Ectodermal cell (in vitro differentiated cells): ENCODE measurements around the gene CCL14.
"Not testable (repeated sequence)": the region's sequence is repeated elsewhere in the genome, so short reads cannot be mapped to it uniquely, and the experiment has no call there.

Experiments used
- H3K27ac ChIP-seq: 2 replicates; pipeline ENCODE4 v1.7.0; 2013; ENCODE audit warnings: mild to moderate bottlenecking, low read depth, low read length; ENCODE audit not compliant: insufficient read depth, poor library complexity, severe bottlenecking
- H3K27me3 ChIP-seq: 2 replicates; pipeline ENCODE4 v1.7.0; 2013; ENCODE audit warnings: mild to moderate bottlenecking, low read length; ENCODE audit not compliant: insufficient read depth, control insufficient read depth, poor library complexity, severe bottlenecking
- H3K36me3 ChIP-seq: one replicate; pipeline ENCODE4 v1.7.0; 2013; ENCODE audit warnings: low read length; ENCODE audit not compliant: control insufficient read depth, insufficient read depth
- H3K4me1 ChIP-seq: one replicate; pipeline ENCODE4 v1.7.0; 2013; ENCODE audit warnings: low read length; ENCODE audit not compliant: control insufficient read depth, insufficient read depth
- H3K4me3 ChIP-seq: 2 replicates; pipeline ENCODE4 v1.7.0; 2013; ENCODE audit warnings: low read depth, low read length, control low read depth; ENCODE audit not compliant: insufficient read depth
- H3K9me3 ChIP-seq: 2 replicates; pipeline ENCODE4 v1.7.0; 2013; ENCODE audit warnings: mild to moderate bottlenecking, low read length, moderate library complexity; ENCODE audit not compliant: control insufficient read depth
- WGBS, 2 experiments: methylation state at CpG; one replicate each; pipeline ENCODE4 v1.1.7; 2013; ENCODE audit warnings: missing lambda C conversion rate in 2 of 2; 5-methylcytosine and 5-hydroxymethylcytosine counted together

CCL14 gene

GRCh38 chr17:35947156-35947585, 39.4 kb downstream of the CCL14 start:
- Histone ChIP-seq H3K4me1 (peaks cover 3% of the 10 kb centered on the region), H3K36me3 (no peaks in the 10 kb centered on the region), H3K4me3 (no peak overlapping the region), H3K27ac (no peak overlapping the region), H3K27me3 (no peaks in the 10 kb centered on the region), H3K9me3 (no peaks in the 10 kb centered on the region)
- 48 to 49% methylated on average over 12 of the region's 12 CpGs for WGBS, 2 experiments

GRCh38 chr17:35944151-35944550, 42.4 kb downstream of the CCL14 start:
- Histone ChIP-seq H3K36me3 (no peaks in the 10 kb centered on the region), H3K4me1 (peaks cover 3% of the 10 kb centered on the region), H3K4me3 (no peak overlapping the region), H3K9me3 (no peaks in the 10 kb centered on the region), H3K27me3 (no peaks in the 10 kb centered on the region), H3K27ac (no peak overlapping the region)
- 90 to 94% methylated on average over 4 of the region's 4 CpGs for WGBS, 2 experiments

- peaks cover 3% of the 10 kb centered on the region for H3K4me1 ChIP-seq
- no peaks in the 10 kb centered on the region for H3K36me3 ChIP-seq
- H3K4me3 ChIP-seq: no peak within 1 kb of the TSS
- WGBS, 2 experiments: 88 to 95% methylated on average over 2 of the region's 2 CpGs
- H3K27ac ChIP-seq: no peak within 1 kb of the TSS
- H3K27me3 ChIP-seq: no peaks in the 10 kb centered on the region
- H3K9me3 ChIP-seq: no peaks in the 10 kb centered on the region
These were observed 43.0 kb downstream of the CCL14 start, which contains the start of gene LYZL6 for GRCh38 chr17:35943537-35943936. Gene LYZL6, minus strand, starts transcription at chr17:35943713. Its CDS starts 4,357 bp downstream, at chr17:35939356.

DNA sequence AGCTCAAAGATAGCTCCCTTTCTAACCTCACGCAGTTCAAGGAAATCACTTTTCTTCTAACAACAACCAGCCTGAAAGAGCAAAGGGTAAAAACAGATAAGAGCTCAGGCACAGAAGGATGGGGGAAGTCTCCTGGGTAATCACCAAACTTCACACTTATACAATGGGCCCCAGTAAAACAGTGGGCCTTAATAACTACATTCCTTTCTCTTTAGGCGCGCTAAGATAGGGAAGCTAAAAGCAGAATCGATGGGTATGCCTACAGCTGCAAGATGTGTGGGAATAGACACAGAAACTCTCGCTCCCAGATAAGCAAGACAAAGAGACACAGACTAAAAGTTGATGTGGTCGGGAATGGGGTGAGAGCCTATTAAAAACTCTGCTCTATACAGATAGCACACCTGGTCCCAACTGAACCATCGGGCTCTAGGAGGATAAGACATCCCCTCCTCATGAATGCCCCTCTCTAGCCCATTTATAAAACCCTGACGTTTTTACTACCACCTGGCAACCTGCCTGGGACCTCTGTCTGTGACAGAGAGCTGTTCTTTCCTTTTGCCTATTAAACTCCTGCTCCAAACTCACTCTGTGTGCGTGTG, 43.8 kb downstream of the CCL14 start:
- H3K36me3 ChIP-seq: no peaks in the 10 kb centered on the region
- H3K4me1 ChIP-seq: peaks cover 3% of the 10 kb centered on the region
- WGBS, 2 experiments: 91 to 93% methylated on average over 9 of the region's 9 CpGs
- H3K27ac ChIP-seq: no peak overlapping the region
- no peaks in the 10 kb centered on the region for H3K27me3 ChIP-seq
- no peak overlapping the region for H3K4me3 ChIP-seq
- H3K9me3 ChIP-seq: no peaks in the 10 kb centered on the region

DNA sequence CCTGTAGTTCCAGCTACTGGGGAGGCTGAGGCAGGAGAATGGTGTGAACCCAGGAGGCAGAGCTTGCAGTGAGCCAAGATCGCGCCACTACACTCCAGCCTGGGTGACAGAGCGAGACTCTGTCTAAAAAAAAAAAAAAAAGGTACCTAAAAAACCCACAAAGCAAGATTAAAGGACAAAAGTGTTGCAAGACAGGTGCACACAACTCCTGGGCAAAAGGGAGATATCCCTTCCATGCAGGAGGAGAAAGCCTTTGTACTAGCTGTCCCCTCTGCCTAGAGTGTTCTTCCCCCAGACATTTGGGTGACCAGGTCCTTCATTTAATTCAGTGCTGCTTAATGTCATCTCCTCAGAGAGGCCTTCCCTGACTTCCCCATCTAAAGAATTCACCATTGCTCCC, 48.0 kb downstream of the CCL14 start:
- not testable (repeated sequence) for H3K27me3 ChIP-seq, H3K36me3 ChIP-seq, H3K27ac ChIP-seq, H3K4me1 ChIP-seq, H3K4me3 ChIP-seq, H3K9me3 ChIP-seq
- 83 to 98% methylated on average over 3 of the region's 3 CpGs for WGBS, 2 experiments

GRCh38 chr17:35936063-35936462, 50.5 kb downstream of the CCL14 start:
- no peaks in the 10 kb centered on the region for H3K9me3 ChIP-seq
- 96 to 100% methylated on average over 5 of the region's 5 CpGs for WGBS, 2 experiments
- H3K27ac ChIP-seq: no peak overlapping the region
- H3K27me3 ChIP-seq: no peaks in the 10 kb centered on the region
- no peak overlapping the region for H3K4me3 ChIP-seq
- no peaks in the 10 kb centered on the region for H3K36me3 ChIP-seq
- H3K4me1 ChIP-seq: peaks cover 3% of the 10 kb centered on the region

GRCh38 chr17:35934760-35935159, 51.8 kb downstream of the CCL14 start:
- Histone ChIP-seq H3K27me3 (no peaks in the 10 kb centered on the region), H3K36me3 (no peaks in the 10 kb centered on the region), H3K4me1 (peaks cover 12% of the 10 kb centered on the region), H3K9me3 (no peaks in the 10 kb centered on the region), H3K27ac (no peak overlapping the region), H3K4me3 (no peak overlapping the region)
- 91 to 94% methylated on average over 10 of the region's 10 CpGs for WGBS, 2 experiments
